Germinal center (tissue), 1 donor: ENCODE results near the gene C19orf25.

ENCODE experiments used
- DNase-seq: peaks from one replicate; pipeline ENCODE4 v3.0.0; 2012; ENCODE audit warnings: mixed read lengths, low spot score

C19orf25 gene

GRCh38 chr19:1496714-1497577, 17.9 kb upstream of the C19orf25 start:
- DNase-seq: no peak

GRCh38 chr19:1495799-1496713, 17.0 kb upstream of the C19orf25 start:
- DNase-seq: no peak

GRCh38 chr19:1495051-1495798, 16.2 kb upstream of the C19orf25 start:
- DNase-seq: no peak

- no peak for DNase-seq
These were observed 15.2 kb upstream of the C19orf25 start for GRCh38 chr19:1494115-1494815.

GRCh38 chr19:1492474-1493006, 13.5 kb upstream of the C19orf25 start:
- no peak for DNase-seq

GRCh38 chr19:1491849-1492170, 12.8 kb upstream of the C19orf25 start:
- DNase-seq: no peak

GRCh38 chr19:1491114-1491848, 12.3 kb upstream of the C19orf25 start, which contains the start of gene REEP6:
Gene REEP6, plus strand, starts transcription at chr19:1491181. Its CDS starts 89 bp downstream, at chr19:1491270.
- DNase-seq: no peak

GRCh38 chr19:1490311-1491113, 11.5 kb upstream of the C19orf25 start, which contains the start of gene PCSK4:
Gene PCSK4, minus strand, starts transcription at chr19:1490350. Its CDS starts 4 bp downstream, at chr19:1490346.
- peak; percentile 96 for DNase-seq

- DNase-seq: peak; percentile 28
These were observed 10.7 kb upstream of the C19orf25 start for GRCh38 chr19:1489463-1490310.

- DNase-seq: no peak
These were observed 9.2 kb upstream of the C19orf25 start for GRCh38 chr19:1488282-1488601.

GRCh38 chr19:1487576-1488281, 8.7 kb upstream of the C19orf25 start:
- no peak for DNase-seq

GRCh38 chr19:1486720-1487575, 7.9 kb upstream of the C19orf25 start:
- no peak for DNase-seq

- no peak for DNase-seq
These were observed 5.0 kb upstream of the C19orf25 start for GRCh38 chr19:1483979-1484428.

GRCh38 chr19:1483131-1483978, 4.3 kb upstream of the C19orf25 start:
- no peak for DNase-seq

GRCh38 chr19:1482361-1483130, 3.5 kb upstream of the C19orf25 start:
- no peak for DNase-seq
